Inflammatory macrophage treated with lipopolysaccharide for 1 hour (primary cell): ENCODE data around the gene GRM6.

Experiments
- DNase-seq, 2 donors: peaks; one replicate each; pipeline ENCODE4 v3.0.0-alpha.2; 2020 to 2022

The GRM6 gene

GRCh38 chr5:178994580-178995340, at the start of gene GRM6:
TSS of gene GRM6 (minus strand) at chr5:178995320. CDS start at chr5:178994944, 376 bp downstream.
- DNase-seq = no peak

DNA sequence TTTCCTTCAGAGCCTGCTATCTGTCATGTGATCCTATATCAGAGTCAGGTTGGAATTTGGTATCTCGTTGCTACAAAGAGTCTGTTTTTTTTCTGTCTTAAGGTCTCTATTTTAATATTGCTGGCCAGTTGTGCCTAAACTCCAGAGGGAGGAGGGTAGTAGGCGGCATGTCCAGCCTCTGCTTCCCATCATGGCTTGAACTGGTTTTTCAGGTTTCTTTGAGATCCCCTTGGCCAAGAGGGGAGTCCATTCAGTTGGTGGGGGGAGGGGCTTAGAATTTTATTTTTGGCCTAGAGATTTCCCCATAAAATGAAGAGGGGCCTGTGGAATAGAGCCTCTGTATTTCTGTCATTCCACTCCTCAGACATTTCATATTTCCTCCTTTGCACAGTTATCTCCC, 49.6 kb upstream of the GRM6 start:
- no peak for DNase-seq

DNA sequence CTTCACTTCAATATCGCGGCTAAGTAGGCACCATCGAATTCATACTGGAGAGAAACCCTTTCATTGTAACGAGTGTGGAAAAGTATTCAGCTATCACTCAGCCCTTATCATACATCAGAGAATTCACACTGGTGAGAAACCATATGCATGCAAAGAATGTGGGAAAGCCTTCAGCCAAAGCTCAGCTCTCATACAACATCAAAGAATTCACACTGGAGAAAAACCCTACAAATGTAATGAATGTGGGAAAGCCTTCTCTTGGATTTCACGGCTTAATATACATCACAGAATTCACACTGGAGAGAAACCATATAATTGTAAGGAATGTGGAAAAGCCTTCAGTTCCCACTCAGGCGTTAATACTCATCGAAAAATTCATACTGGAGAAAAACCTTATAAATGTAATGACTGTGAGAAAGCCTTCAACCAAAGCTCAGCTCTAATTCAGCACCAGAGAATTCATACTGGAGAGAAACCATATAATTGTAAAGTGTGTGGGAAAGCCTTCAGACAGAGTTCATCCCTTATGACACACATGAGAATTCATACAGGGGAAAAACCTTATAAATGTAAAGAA, 38.0 kb upstream of the GRM6 start:
- no peak for DNase-seq

GRCh38 chr5:179023528-179024189, 28.5 kb upstream of the GRM6 start, which contains the start of gene ZNF879:
TSS of gene ZNF879 (plus strand) at chr5:179023804. CDS start at chr5:179025005, 1,201 bp downstream.
- peak; percentile 90 to 95 for DNase-seq

GRCh38 chr5:179008667-179009066, 13.5 kb upstream of the GRM6 start:
- no peak for DNase-seq

DNA sequence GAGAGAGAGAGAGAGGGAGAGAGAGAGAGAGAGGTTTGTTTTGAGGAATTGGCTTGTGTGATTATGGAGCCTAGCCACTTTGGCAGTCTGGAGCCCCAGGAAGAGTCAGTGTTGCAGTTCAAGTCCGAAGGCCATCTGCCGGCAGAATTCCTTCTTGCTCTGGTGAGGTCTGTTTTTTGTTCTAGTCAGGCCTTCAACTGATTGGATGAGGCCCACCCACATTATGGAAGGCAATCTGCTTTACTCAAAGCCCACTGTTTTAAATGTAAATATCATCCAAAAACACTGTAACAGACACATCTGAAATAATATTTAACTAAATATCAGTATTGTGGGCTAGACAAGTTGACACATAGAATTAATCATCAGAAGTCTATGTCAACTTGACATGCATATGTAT, 11.4 kb upstream of the GRM6 start:
- DNase-seq = no peak

GRCh38 chr5:178998441-178998840, 3.3 kb upstream of the GRM6 start:
- no peak for DNase-seq

DNA sequence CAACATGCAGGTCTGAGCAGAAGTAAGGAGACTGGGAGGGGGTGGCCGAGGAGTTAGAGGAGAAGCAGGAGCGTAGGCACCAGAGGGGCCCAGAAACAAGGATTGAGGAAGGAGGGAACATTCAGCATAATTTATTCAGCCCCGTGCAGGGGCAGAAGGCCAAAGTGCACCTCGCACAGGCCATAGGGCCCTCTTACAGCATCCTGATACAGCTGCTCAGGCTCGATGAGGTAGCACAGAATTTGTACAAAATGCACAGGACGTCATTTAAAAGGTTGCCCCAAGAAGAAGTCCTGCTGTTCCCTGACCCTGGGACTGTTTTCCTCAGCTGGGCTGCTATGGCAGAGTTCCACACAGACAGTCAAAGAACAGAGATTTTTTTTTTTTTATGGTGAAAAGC, 2.1 kb upstream of the GRM6 start:
- no peak for DNase-seq

- no peak for DNase-seq
Measured at GRCh38 chr5:178996156-178996555, 1.0 kb upstream of the GRM6 start.

DNA sequence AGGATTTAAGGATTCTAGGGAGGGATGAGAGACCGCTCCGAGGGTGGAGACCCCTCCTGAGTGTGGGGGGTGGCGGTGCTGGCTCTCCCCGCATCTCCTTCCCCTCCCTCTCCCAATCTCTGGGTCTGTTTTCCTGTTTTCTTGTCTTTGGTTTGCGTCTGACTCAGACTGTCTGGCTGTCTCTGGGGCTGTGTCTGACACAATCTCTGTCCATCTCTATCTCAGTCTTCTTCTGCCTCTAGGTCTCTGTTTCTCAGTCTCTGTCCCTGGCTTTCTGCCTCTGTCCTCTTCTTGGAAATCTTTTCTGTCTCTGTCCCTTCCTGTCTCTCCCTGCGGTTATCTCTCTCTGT, 196 bp upstream of the GRM6 start:
- no peak for DNase-seq

GRCh38 chr5:178993955-178994579, 1.1 kb downstream of the GRM6 start:
- DNase-seq = no peak

DNA sequence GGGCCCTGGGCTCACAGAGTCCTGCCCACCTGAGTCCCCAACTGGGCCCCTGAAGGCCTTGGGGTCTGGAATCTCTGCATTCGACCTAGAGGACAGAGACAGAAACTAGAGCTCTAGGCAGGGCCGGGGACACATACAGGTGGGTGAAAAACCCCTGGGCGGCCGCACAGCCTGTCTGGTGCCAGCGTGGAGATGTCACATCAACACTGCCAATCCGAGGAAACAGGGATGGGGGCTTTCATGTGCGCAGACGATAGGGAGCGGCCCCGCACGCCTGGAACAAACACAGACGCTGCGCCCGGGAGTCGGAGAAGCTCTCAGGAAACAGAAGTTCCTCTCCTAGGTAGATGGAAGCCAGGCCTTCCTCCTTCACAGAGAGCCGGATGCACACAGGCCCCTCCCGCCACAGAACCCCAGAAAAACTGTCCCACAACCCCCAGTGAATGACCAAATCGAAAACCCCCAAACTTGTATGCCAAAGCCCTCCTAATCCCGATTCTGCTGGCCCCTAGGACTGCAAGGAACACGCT, 1.8 kb downstream of the GRM6 start:
- DNase-seq = no peak

DNA sequence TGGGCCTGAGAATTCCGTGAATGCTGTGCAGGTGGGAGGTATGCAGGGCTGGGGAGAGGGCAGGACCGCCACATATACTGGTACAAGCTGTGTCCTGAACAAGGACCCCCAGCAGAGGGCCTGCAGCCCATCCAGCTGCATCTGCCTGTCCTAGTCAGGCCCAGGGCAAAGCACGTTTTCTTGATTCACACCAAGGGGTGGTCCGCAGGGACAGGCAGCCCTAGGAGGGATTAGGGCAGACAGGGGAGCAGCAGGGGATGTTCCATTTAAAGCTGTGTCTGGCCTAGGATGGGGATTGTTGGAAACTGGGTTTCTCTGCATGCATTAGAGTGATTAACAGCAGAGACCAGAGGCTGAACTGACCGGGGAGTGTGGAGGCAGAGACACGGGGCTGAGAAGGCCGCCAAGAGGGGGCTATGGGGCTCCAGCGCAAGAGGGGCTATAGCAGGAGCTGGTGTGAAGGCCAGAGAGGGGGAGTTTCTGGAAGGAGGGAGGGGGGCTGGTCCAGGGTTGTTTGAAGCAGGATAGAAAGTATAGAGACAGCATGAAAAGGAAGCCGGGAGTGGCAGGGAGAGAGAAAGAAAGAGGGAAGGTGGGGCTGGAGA, 2.7 kb downstream of the GRM6 start:
- no peak for DNase-seq

- DNase-seq = no peak
Measured at GRCh38 chr5:178991190-178992145, 3.7 kb downstream of the GRM6 start.

- DNase-seq = no peak
Measured at GRCh38 chr5:178990491-178990890, 4.6 kb downstream of the GRM6 start.

- DNase-seq = no peak
Measured at GRCh38 chr5:178989311-178989710, 5.8 kb downstream of the GRM6 start.

GRCh38 chr5:178988436-178989220, 6.5 kb downstream of the GRM6 start:
- DNase-seq = no peak

- DNase-seq = no peak
Measured at GRCh38 chr5:178986326-178986960, 8.7 kb downstream of the GRM6 start.

DNA sequence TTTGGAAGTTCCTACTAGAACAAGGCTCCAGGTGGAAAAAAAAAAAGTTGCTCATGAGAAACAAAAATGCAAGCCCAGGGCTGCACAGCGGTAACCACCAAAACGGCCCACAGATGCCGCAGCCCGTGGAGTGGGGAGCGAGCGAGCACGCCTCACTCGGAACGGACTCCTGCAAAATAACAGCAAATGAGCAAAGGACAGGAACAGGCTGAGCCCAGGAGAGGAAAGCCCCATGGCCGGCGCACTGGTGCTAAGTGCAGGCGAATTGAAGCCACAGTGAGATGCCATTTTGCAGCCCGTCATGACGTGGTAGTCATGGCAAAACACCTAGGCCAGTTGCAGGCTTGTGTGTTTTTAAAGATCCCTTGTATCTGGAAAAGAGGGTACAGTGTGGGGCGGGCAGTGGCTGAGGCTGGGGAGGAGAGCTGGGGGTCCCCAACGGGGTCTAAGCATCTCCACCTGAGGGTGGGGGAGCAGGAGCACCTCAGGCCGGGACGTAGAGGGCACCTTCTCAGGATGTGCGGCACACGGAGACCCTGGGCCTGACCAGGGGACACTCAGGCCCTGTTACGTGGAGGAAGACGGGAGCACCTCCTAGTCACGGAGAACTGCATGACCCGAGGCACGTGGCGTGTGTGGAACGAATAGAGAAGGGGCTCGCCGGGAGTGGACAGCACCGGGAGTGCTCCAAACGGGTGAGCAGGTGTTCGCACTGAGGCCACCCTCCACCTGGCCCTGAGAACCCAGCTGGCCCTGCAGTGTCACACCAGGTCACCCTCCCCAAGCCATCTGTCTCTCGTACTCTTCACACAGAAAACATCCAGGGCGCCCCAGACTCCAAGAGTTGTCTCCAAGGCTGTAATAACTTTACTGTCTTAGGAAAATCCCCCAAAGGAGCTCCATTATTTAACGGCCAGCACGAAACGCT, 10.7 kb downstream of the GRM6 start:
- no peak for DNase-seq
